ENCODE results near the gene PNPLA1. TPM values are rescaled to one million over a fixed set of nuclear protein-coding genes. Genes with fewer than 3 reads are reported as not detected.

Gene PNPLA1
- total RNA-seq, 2 donors from 2014 or later = not detected

DNA sequence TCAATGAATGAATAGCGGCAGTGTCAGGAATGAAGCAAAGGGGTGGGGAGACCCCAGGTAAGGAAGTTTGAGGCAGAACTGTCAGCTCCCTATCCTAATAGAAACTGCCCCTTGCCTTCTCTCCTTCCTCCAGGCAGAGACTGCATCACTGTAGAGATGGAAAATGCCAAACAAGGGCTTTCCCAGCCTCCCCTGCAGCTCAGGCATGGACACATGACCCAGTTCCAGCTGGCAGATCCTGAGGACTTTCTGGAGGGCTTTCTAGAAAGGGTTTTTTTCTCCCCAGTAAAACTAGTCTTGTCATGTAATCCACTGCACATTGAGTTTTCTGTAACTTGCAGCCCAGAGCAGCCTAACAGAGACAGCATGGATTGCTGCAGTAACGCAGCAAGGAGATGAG lies 17.9 kb upstream of the PNPLA1 start:
- Mint-ChIP-seq H3K27ac (no peak overlapping the region), H3K9me3 (no peaks in the 10 kb centered on the region), H3K27me3 (ENCODE audit: insufficient read depth) (no peaks in the 10 kb centered on the region), H3K4me1 (peaks cover 1% of the 10 kb centered on the region), H3K4me3 (no peak overlapping the region), H3K36me3 (ENCODE audit: low read depth) (no peaks in the 10 kb centered on the region)
- Histone ChIP-seq H3K4me1 (ENCODE audit: control insufficient read depth, insufficient read depth, low read length) (no peaks in the 10 kb centered on the region), H3K9me3 (ENCODE audit: control insufficient read depth, low read length) (no peaks in the 10 kb centered on the region), H3K36me3 (ENCODE audit: control insufficient read depth, insufficient read depth, low read length) (no peaks in the 10 kb centered on the region), H3K9ac (ENCODE audit: extremely low read depth, low read length, poor library complexity, severe bottlenecking) (no peak overlapping the region), H3K27ac (ENCODE audit: low read depth, low read length) (no peak overlapping the region), H3K27me3 (ENCODE audit: control insufficient read depth, insufficient read depth, low read length, poor library complexity, severe bottlenecking) (no peaks in the 10 kb centered on the region), H3K4me3 (ENCODE audit: low read length) (no peak overlapping the region)
- TF ChIP-seq, protein P1, sequence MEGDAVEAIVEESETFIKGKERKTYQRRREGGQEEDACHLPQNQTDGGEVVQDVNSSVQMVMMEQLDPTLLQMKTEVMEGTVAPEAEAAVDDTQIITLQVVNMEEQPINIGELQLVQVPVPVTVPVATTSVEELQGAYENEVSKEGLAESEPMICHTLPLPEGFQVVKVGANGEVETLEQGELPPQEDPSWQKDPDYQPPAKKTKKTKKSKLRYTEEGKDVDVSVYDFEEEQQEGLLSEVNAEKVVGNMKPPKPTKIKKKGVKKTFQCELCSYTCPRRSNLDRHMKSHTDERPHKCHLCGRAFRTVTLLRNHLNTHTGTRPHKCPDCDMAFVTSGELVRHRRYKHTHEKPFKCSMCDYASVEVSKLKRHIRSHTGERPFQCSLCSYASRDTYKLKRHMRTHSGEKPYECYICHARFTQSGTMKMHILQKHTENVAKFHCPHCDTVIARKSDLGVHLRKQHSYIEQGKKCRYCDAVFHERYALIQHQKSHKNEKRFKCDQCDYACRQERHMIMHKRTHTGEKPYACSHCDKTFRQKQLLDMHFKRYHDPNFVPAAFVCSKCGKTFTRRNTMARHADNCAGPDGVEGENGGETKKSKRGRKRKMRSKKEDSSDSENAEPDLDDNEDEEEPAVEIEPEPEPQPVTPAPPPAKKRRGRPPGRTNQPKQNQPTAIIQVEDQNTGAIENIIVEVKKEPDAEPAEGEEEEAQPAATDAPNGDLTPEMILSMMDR (conservative IDR thresholded peaks at IDR 0.05) = no peak
- no peak for DNase-seq
- WGBS, 2 experiments (ENCODE audit: insufficient coverage in 1 of 2, insufficient read length in 1 of 2) = 98% methylated on average over 2 of the region's 2 CpGs; no CpG with 5 or more reads in 1 of the 2 experiments

DNA sequence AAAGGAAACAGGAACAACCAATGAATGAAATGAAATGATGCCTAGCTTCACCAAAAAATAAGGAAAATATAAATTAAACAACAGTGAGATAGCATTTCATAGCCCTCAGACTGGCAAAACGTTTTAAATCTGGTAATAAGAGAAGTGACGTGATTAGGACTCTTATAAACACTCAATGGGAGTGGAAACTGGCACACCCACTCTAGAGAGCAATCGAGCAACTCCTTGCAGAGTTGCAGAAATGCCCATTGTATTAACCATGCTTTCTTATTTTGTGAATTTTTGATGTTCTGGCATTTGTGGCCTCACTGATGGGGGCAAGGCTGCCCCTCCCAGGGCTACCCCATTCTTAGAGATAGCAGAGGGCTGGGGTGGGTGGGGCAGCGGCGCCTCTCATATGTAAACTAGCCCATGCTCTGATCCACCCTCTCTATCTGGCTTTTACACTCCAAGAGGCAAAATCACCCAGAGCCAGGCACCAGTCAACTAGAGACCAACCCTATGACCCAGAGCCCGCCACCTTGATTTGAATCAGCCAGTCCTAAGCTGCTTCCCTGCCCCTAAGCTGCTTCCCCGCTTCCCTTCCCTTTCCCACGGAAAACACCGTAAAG lies 6.4 kb upstream of the PNPLA1 start:
- no peak for DNase-seq
- no peaks in the 10 kb centered on the region for H3K36me3 ChIP-seq (ENCODE audit: control insufficient read depth, insufficient read depth, low read length)
- Mint-ChIP-seq H3K27ac (no peak overlapping the region), H3K27me3 (ENCODE audit: insufficient read depth) (peaks cover 6% of the 10 kb centered on the region), H3K36me3 (ENCODE audit: low read depth) (no peaks in the 10 kb centered on the region), H3K4me1 (peaks cover 4% of the 10 kb centered on the region), H3K4me3 (no peak overlapping the region), H3K9me3 (peaks cover 5% of the 10 kb centered on the region)
- peaks cover 14% of the 10 kb centered on the region for H3K9me3 ChIP-seq (ENCODE audit: control insufficient read depth, low read length)
- 78 to 86% methylated on average over 6 to 9 of the region's 9 CpGs for WGBS, 2 experiments (ENCODE audit: insufficient coverage in 1 of 2, insufficient read length in 1 of 2)
- no peak overlapping the region for H3K9ac ChIP-seq (ENCODE audit: extremely low read depth, low read length, poor library complexity, severe bottlenecking)
- no peak overlapping the region for H3K27ac ChIP-seq (ENCODE audit: low read depth, low read length)
- no peaks in the 10 kb centered on the region for H3K4me1 ChIP-seq (ENCODE audit: control insufficient read depth, insufficient read depth, low read length)
- no peak overlapping the region for H3K4me3 ChIP-seq (ENCODE audit: low read length)
- no peaks in the 10 kb centered on the region for H3K27me3 ChIP-seq (ENCODE audit: control insufficient read depth, insufficient read depth, low read length, poor library complexity, severe bottlenecking)
- TF ChIP-seq, protein P1 (conservative IDR thresholded peaks at IDR 0.05) = no peak

DNA sequence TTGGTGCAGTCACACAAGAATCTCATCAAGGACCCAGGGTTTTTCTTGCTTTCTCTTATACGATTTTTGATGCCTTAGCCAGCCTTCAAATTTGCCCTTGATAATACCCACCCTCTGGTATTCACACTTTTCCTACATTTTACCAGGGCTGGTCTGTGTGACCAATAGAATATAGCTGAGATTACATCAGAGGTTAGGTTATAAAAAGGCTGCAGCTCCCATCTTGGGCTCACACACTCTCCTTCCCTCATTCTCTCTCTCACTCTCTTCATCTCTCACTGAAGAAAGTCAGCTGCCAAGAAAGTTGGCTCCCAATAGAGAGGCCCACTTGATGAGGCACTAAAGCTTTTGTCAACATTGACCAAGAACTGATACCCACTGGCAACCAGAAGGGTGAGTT lies 4.1 kb upstream of the PNPLA1 start:
- Mint-ChIP-seq H3K4me1 (peaks cover 11% of the 10 kb centered on the region), H3K36me3 (ENCODE audit: low read depth) (no peaks in the 10 kb centered on the region), H3K9me3 (peaks cover 5% of the 10 kb centered on the region), H3K4me3 (no peak overlapping the region), H3K27ac (no peak overlapping the region), H3K27me3 (ENCODE audit: insufficient read depth) (peaks cover 15% of the 10 kb centered on the region)
- Histone ChIP-seq H3K36me3 (ENCODE audit: control insufficient read depth, insufficient read depth, low read length) (no peaks in the 10 kb centered on the region), H3K4me1 (ENCODE audit: control insufficient read depth, insufficient read depth, low read length) (no peaks in the 10 kb centered on the region), H3K27ac (ENCODE audit: low read depth, low read length) (no peak overlapping the region), H3K9me3 (ENCODE audit: control insufficient read depth, low read length) (peaks cover 14% of the 10 kb centered on the region), H3K27me3 (ENCODE audit: control insufficient read depth, insufficient read depth, low read length, poor library complexity, severe bottlenecking) (no peaks in the 10 kb centered on the region), H3K4me3 (ENCODE audit: low read length) (no peak overlapping the region), H3K9ac (ENCODE audit: extremely low read depth, low read length, poor library complexity, severe bottlenecking) (no peak overlapping the region)
- TF ChIP-seq, protein P1 (conservative IDR thresholded peaks at IDR 0.05) = no peak
- 86 to 100% methylated on average over 1 of the region's 1 CpG for whole genome bisulfite sequencing, 2 experiments (ENCODE audit: insufficient coverage in 1 of 2, insufficient read length in 1 of 2)
- DNase-seq = no peak

All from endodermal cell (in vitro differentiated cells).